Transverse colon (tissue), 4 donors: Measurements from ENCODE around the gene SEC62. TPM values are rescaled to one million over a fixed set of nuclear protein-coding genes. Genes with fewer than 3 reads are reported as not detected.
"Not testable (repeated sequence)": the region's sequence is repeated elsewhere in the genome, so short reads cannot be mapped to it uniquely, and the experiment has no call there.

Experiments used
- DNase-seq: peaks from one replicate; pipeline ENCODE4 v3.0.0-alpha.2; 2019
- H3K27ac ChIP-seq, 4 donors: fragments of 200-600 bp; sonication (generic); 2 replicates each; pipeline ENCODE4 v1.5.1; 2016 to 2018; ENCODE audit warnings: inconsistent platforms in 4 of 4
- H3K27me3 ChIP-seq: fragments of 200-600 bp; sonication (generic); 2 replicates; pipeline ENCODE4 v1.5.1; 2017; ENCODE audit warnings: inconsistent platforms
- H3K36me3 ChIP-seq, 4 donors: fragments of 200-600 bp; sonication (generic); 2 replicates each; pipeline ENCODE4 v1.5.1; 2017 to 2019; ENCODE audit warnings: inconsistent platforms in 4 of 4
- H3K4me1 ChIP-seq, 4 donors: fragments of 200-600 bp; sonication (generic); 2 replicates each; pipeline ENCODE4 v1.5.1; 2017 to 2020; ENCODE audit warnings: inconsistent platforms in 4 of 4
- H3K4me3 ChIP-seq, 4 donors: fragments of 200-600 bp; sonication (generic); 1 replicate in 1 of 4; 2 replicates in 3 of 4; pipeline versions ENCODE4 v1.5.1 to v1.6.1; 2017 to 2019; ENCODE audit warnings: inconsistent platforms in 4 of 4
- H3K9me3 ChIP-seq, 2 donors: fragments of 200-600 bp; sonication (generic); 2 replicates each; pipeline ENCODE4 v1.5.1; 2017 to 2019; ENCODE audit warnings: inconsistent platforms in 2 of 2
- CTCF ChIP-seq, 5 experiments: fragments of 200-600 bp in 3 of 5; fragments of 450-650 bp in 2 of 5; sonication (generic) in 3 of 5; IDR thresholded peaks; 1 replicate in 2 of 5; 2 replicates in 3 of 5; pipeline ENCODE4 v1.5.1; 2016 to 2017; ENCODE audit warnings: antibody characterized with exemption in 5 of 5, inconsistent platforms in 3 of 5, mild to moderate bottlenecking in 2 of 5, moderate library complexity in 1 of 5
- EP300 ChIP-seq: sonication (generic); formaldehyde crosslinking; IDR thresholded peaks from one replicate; pipeline ENCODE4 v1.6.1; 2017; ENCODE audit warnings: antibody characterized with exemption, low read depth
- POLR2A ChIP-seq: fragments of 450-650 bp; IDR thresholded peaks from one replicate; pipeline ENCODE4 v1.6.1; 2016; ENCODE audit warnings: antibody characterized with exemption, mild to moderate bottlenecking, moderate library complexity
- POLR2AphosphoS5 ChIP-seq, 3 donors: sonication (generic); formaldehyde crosslinking; IDR thresholded peaks; one replicate each; pipeline ENCODE4 v1.6.1; 2016; ENCODE audit warnings: antibody characterized with exemption in 3 of 3
- WGBS, 2 donors: methylation state at CpG; one replicate each; pipeline ENCODE4 v1.1.5; 2018; ENCODE audit warnings: low coverage in 1 of 2; 5-methylcytosine and 5-hydroxymethylcytosine counted together
- in situ Hi-C, 4 donors: fragments of 200-750 bp; cut with MboI; loops; one replicate each; pipeline versions ENCODE4 v1.15.0 to v1.15.1; 2017; ENCODE audit warnings: low sequenced_read_pairs in 3 of 4, low pct_ligation_motif_present in 1 of 4, low pct_unique_long_range_greater_than_20kb in 1 of 4
- intact Hi-C: fragments of 100-400 bp; cut with DNase I; formaldehyde crosslinking; loops from one replicate; pipeline ENCODE4 v1.15.1; 2023; ENCODE audit warnings: low total_unique reads
- total RNA-seq, 4 donors: library from RNA; depleted of rRNA; stranded (reverse); fragments of >200 nt; gene quantifications; one replicate each; pipeline ENCODE4 v1.1.0, GENCODE V29; 2016

SEC62 gene
- total RNA-seq, 4 donors from 2014 or later, result 18.7 to 48.7 (median 30.0) TPM

GRCh38 chr3:170016057-170016456 lies 49.5 kb downstream of the SEC62 start:
- no peaks in the 10 kb centered on the region for H3K9me3 ChIP-seq
- in situ Hi-C loops, result no loop called here
- peaks cover 0 to 8% (median 3%) of the 10 kb centered on the region in 4 donors for H3K4me1 ChIP-seq
- intact Hi-C loops, result no loop called here
- no peaks in the 10 kb centered on the region for H3K36me3 ChIP-seq
- 83 to 86% methylated on average over 3 of the region's 3 CpGs for WGBS, 2 donors
- H3K4me3 ChIP-seq, result no peak overlapping the region
- no peak for TF ChIP-seq EP300
- no peak for TF ChIP-seq CTCF (IDR thresholded peaks at IDR 0.05)
- no peak for TF ChIP-seq POLR2A
- TF ChIP-seq POLR2AphosphoS5 (IDR thresholded peaks at IDR 0.05), result no peak
- H3K27me3 ChIP-seq, result no peaks in the 10 kb centered on the region
- DNase-seq, result no peak
- no peak overlapping the region for H3K27ac ChIP-seq

- H3K27ac ChIP-seq, DNase-seq, H3K9me3 ChIP-seq, H3K27me3 ChIP-seq, intact Hi-C loops, H3K36me3 ChIP-seq, in situ Hi-C loops, H3K4me3 ChIP-seq, H3K4me1 ChIP-seq: not testable (repeated sequence)
- WGBS, 2 donors, result 73 to 81% methylated on average over 3 to 4 of the region's 4 CpGs
Measured at GRCh38 chr3:170019306-170019705, 52.7 kb downstream of the SEC62 start.

DNA sequence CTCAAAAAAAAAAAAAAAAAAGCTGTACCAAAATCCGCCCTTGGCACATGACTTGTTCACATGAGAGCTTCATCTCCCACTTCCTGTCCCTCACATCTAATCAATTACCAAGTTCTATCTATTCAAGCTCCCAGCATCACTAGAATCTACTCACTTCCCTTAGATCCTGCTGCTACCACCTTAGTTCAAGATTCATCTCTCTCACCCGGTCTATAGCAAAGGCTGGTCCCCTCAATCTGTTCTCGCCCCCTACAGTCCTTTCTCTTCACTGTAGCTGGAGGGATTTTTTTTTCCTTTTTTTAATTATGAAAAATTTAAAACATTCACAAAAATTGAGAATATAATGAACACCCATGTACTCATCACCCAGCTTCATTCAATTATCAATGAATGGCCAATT lies 54.5 kb downstream of the SEC62 start:
- intact Hi-C loops, result no loop called here
- 70 to 83% methylated on average over 3 of the region's 3 CpGs for WGBS, 2 donors

DNA sequence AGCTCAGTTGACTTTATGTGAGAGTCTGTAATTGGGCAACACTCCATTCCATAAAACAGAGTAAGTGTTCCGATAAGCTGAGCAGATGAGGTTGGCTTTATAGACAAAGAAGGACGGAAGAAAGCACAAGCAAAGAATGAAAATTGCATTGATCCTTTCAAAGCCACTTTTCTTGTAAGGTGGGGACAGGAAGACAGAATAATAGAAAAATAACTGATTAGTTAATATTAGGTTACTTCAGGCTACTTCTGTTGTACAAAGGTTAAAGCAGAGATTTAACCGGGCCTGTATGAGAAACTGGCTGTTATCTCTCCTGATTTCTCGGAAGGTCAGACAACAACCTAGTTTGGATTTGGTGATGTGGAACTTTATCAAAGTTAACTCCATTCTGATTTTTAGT lies 55.7 kb downstream of the SEC62 start:
- no peak overlapping the region for H3K27ac ChIP-seq
- in situ Hi-C loops, result no loop called here

More for the DNA sequence above, 54.5 kb downstream of the SEC62 start:
- Histone ChIP-seq H3K4me1 (peaks cover 0 to 5% (median 0%) of the 10 kb centered on the region in 4 donors), H3K27me3 (no peaks in the 10 kb centered on the region), H3K27ac (no peak overlapping the region), H3K9me3 (no peaks in the 10 kb centered on the region), H3K36me3 (no peaks in the 10 kb centered on the region), H3K4me3 (no peak overlapping the region)
- no peak for TF ChIP-seq EP300
- TF ChIP-seq POLR2A, result no peak
- TF ChIP-seq POLR2AphosphoS5 (IDR thresholded peaks at IDR 0.05), result no peak
- no peak for TF ChIP-seq CTCF (IDR thresholded peaks at IDR 0.05)
- in situ Hi-C loops, result no loop called here
- DNase-seq, result no peak

More for the DNA sequence above, 55.7 kb downstream of the SEC62 start:
- Histone ChIP-seq H3K27me3 (no peaks in the 10 kb centered on the region), H3K9me3 (no peaks in the 10 kb centered on the region), H3K4me3 (no peak overlapping the region), H3K36me3 (no peaks in the 10 kb centered on the region), H3K4me1 (peaks cover 0 to 5% (median 0%) of the 10 kb centered on the region in 4 donors)
- intact Hi-C loops, result no loop called here
- TF ChIP-seq POLR2A (no peak), CTCF (IDR thresholded peaks at IDR 0.05) (no peak), EP300 (no peak), POLR2AphosphoS5 (IDR thresholded peaks at IDR 0.05) (no peak)
- no peak for DNase-seq
- 96 to 97% methylated on average over 4 of the region's 4 CpGs for WGBS, 2 donors
